22Rv1 (cell line): ENCODE data around the gene CHMP2A.
A peak's percentile ranks its signal among the peaks of the same experiment; 100 is the strongest.

Source experiments
- H3K27ac ChIP-seq: fragments of 450-650 bp; 2 replicates; pipeline ENCODE4 v1.5.1; 2017
- ZFX ChIP-seq: fragments of 450-650 bp; IDR thresholded peaks from 2 replicates; pipeline ENCODE4 v1.6.1; 2017; ENCODE audit warnings: antibody characterized with exemption, borderline replicate concordance
- TF ChIP-seq, protein P1 (sequence below): fragments of 450-650 bp; IDR thresholded peaks from 2 replicates; pipeline ENCODE4 v1.5.1; 2017; ENCODE audit warnings: mild to moderate bottlenecking

The CHMP2A gene

DNA sequence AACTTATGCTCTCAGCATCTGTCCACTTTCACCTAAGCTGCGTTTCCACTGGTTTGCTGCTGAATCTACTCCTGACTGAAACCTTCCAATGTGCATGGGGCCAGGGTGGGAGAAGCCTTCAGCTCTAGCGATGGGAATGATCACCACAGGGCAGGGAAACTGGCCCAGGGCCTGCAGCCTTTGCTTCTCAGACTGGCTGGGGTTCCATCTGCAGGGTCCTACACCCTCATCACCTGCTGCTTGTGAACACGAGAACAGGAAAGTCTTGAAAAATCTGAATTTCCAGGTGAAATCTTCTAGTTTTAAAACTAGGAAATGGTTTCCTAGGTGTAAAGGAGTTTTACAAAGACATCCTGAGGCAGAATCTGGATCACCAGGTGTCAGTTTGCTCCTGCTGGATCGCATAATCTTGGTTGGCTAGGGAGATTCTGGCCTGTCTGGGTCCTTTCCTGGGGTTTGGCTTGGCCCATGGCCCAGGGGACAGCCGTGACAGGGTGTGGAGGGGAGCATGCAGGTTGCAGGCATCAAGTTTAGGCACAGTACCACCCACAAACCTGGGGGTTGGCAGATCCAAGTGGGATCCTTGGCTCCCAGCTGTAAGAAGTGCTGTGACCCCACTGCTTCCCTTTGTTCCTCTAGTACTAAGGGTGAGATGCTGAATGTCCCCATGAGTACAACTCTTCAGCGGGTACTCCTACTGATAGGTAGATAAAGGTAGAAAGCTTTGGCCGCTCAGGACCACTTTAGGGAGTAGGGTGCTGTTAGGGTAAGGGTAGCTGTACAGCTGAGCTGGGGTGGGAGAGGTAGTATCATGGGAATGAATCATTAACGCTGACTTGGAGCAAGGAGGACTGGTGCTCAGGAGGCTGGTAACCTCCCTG lies 5.3 kb upstream of the CHMP2A start:
- TF ChIP-seq, protein P1, sequence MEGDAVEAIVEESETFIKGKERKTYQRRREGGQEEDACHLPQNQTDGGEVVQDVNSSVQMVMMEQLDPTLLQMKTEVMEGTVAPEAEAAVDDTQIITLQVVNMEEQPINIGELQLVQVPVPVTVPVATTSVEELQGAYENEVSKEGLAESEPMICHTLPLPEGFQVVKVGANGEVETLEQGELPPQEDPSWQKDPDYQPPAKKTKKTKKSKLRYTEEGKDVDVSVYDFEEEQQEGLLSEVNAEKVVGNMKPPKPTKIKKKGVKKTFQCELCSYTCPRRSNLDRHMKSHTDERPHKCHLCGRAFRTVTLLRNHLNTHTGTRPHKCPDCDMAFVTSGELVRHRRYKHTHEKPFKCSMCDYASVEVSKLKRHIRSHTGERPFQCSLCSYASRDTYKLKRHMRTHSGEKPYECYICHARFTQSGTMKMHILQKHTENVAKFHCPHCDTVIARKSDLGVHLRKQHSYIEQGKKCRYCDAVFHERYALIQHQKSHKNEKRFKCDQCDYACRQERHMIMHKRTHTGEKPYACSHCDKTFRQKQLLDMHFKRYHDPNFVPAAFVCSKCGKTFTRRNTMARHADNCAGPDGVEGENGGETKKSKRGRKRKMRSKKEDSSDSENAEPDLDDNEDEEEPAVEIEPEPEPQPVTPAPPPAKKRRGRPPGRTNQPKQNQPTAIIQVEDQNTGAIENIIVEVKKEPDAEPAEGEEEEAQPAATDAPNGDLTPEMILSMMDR, result no peak
- TF ChIP-seq ZFX, result no peak
- peak overlapping the region; percentile 99 for H3K27ac ChIP-seq

DNA sequence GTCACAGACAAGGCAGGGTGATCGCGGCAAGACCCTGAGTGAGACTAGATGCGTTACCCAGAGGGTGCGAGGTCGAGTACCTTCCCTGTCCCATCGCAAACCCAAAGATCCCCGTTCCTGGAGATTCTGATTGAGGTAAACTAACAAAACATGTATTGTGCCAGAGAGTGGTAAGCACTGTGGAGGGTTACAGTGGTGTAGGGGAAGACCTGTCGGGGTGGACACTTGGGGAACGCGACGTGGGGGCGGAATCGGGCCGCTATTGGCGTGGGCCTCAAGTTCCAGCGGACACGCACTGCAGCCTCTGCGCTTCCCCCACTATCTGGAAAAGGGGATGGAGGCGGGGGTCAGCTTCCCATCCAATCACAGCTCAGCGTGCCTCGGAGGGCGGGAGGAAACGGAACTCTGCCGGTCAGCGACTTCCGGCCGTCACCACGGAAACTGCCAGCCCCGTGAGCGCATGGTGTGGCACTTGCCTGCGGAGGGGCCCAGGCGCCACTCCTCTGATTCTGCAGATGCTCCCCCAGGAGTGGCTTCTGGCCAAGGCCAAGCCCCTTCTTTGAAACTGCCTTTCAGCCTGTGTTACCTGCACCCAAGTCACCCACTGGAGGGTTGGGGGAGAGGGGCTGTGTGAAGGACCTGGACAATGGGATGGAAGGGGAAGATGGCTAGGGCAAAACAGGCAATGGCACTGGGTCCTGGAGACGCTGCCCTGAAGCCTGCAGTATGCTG lies 4.5 kb upstream of the CHMP2A start:
- TF ChIP-seq, protein P1, result no peak
- no peak for TF ChIP-seq ZFX
- peak overlapping the region; percentile 99 for H3K27ac ChIP-seq

DNA sequence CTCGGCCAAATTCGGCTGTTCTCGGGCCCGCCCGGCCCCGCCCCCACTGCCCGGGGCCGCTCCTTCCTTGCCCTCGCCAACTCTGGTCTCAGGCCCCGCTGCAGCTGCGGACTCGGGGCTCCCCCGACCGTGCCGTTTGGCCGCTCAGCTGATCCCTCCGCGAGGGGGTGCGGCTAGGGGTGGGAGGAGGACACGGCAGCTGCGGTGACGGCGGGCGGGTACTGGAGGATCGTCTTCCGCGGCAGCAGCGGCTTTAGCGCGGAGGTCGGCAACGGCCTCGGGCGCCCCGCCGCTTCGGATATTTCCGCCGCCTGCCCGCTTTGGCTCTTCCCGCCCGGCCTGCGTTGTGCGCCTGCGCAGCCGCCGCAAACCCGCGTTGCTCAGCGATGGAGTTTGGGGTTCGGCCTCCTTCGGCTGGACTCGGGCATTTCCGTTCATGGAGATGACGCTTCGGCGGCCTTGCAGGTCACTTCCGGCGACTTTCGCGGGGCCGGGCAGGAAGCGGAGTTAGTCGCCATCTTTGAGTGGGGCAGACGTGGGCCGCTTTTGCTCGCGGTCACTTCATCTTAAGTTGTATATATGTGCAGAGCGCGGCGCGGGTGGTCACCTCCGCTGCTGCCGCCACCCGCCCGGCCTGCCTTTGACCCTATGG lies 3.8 kb upstream of the CHMP2A start:
- TF ChIP-seq, protein P1, result no peak
- no peak for TF ChIP-seq ZFX
- H3K27ac ChIP-seq, result peak overlapping the region; percentile 99

DNA sequence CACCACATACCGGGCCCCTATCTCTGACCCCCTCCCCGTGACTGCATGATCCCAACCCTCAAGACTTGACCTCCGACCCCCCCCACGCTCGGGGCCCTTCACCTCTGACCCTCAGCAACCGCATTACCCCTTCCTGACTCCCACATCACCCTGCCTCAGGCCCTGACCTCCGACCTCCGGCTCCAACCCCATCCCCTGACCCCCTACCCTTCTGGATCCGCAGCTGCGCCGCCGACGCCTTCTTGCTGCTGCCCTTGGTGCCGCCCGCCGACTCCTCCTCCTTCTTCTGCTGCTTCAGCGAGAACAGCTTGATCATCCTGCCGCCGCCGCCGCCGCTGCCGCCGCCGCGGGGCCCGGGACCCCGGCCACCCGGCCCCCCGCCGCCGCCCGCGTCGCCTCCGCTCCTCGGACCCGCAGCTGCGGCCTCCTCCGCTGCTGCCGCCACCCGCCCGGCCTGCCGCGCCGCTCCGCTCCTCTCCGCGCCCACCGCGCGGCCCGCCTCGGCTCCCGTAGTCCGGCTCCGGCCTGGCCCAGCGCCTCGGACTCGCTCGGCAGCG lies 3.2 kb upstream of the CHMP2A start, which contains the start of gene UBE2M:
Gene UBE2M (minus strand): TSS at position 546 of the 557 bp plus-strand sequence. CDS start 230 bp downstream, at position 316.
- peak within 1 kb of the TSS; percentile 99 for H3K27ac ChIP-seq
- TF ChIP-seq, protein P1, result no peak
- no peak for TF ChIP-seq ZFX

DNA sequence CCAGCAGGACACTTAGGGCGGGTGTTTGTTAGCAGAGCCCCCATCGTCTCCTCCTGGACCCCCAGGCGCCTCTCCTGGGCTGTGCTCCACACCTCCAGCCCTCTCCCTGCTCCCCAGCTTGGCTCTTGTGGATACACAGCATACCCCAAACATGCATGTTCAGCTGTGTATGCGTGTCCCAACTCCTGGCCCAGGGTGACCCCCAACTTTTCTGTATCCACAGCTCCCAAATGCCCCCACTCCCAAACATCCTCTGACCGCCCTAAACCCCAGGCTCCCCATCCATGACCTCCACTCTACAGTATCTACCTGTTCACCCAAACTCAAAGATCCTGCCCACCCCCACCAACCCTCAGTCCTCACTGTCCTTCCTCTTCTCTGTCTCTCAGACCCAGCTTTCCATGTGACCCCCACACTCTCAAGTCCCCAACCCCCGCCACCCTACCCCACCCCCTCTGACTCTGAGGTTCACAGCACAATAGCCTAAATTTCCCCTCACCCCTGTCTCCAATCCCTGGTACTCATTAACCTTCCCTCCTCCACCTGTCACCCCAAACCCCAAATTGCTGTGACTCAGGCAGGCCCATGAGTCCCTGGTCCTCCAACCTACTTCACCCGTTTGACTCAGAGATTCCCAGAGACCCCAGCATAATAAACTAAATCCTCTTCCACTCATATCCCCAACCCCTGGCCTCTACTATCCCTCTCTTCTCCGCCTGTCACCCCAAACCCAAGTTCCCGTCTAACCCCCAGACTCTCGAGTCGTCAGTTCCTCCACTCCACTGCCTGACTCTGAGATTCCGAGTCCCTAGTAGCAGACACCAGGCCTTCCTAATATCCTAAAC lies 2.5 kb upstream of the CHMP2A start:
- peak overlapping the region; percentile 99 for H3K27ac ChIP-seq
- TF ChIP-seq, protein P1, result no peak
- no peak for TF ChIP-seq ZFX

DNA sequence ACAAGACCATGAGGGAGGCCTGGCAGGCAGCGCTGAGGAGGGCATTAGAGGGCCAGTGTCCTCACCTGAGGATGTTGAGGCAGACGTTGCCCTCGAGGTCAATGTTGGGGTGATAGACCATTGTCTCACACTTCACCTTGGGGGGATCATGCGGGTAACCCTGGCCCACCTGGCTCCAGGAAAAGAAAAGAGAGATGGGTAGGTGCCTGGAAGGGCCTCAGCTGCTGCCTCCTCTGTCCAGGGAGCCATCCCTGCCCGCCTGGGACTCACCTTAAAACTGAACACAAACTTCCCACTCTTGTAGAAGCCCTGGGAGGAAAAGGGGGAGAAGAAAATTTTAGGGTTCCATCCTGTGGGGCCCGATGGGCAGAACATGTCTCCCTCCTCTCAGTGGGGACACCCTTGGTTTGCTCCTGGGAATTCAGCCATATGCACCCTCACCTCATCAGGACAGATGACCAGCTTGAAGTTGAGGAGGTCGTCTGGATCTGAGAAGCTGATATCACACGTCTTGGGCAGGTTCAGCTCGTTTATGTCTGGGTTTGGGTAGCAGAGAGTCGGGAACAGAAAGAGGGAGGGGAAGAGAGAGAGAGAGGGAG lies 1.8 kb upstream of the CHMP2A start:
- no peak for TF ChIP-seq ZFX
- TF ChIP-seq, protein P1, result no peak
- peak overlapping the region; percentile 99 for H3K27ac ChIP-seq
